Mesothelial cell of epicardium (in vitro differentiated cells): ENCODE measurements around the gene CYSLTR2. TPM values are rescaled to one million over a fixed set of nuclear protein-coding genes. Genes with fewer than 3 reads are reported as not detected.

ENCODE experiments used
- DNase-seq, 2 experiments: peaks; one replicate each; pipeline ENCODE4 v3.0.0; 2021; ENCODE audit warnings: low spot score in 2 of 2; ENCODE audit not compliant: unreplicated experiment in 2 of 2
- H3K27ac Mint-ChIP-seq: 2 replicates; pipeline ENCODE4 v1.8.0; 2021; ENCODE audit warnings: mixed read lengths
- H3K27me3 Mint-ChIP-seq: 2 replicates; pipeline ENCODE4 v1.8.0; 2021; ENCODE audit warnings: low read depth, mixed read lengths
- H3K36me3 Mint-ChIP-seq: 2 replicates; pipeline ENCODE4 v1.8.0; 2021; ENCODE audit warnings: mixed read lengths
- H3K4me1 Mint-ChIP-seq: 2 replicates; pipeline ENCODE4 v1.8.0; 2021; ENCODE audit warnings: mixed read lengths
- H3K4me3 Mint-ChIP-seq: 2 replicates; pipeline ENCODE4 v1.8.0; 2021; ENCODE audit warnings: mild to moderate bottlenecking, moderate library complexity, mixed read lengths
- H3K9me3 Mint-ChIP-seq: 2 replicates; pipeline ENCODE4 v1.8.0; 2021; ENCODE audit warnings: mixed read lengths
- CTCF ChIP-seq: fragments of 200-600 bp; sonication (generic); IDR thresholded peaks from one replicate; pipeline ENCODE4 v1.5.0; 2021; ENCODE audit warnings: antibody characterized with exemption; ENCODE audit not compliant: unreplicated experiment
- total RNA-seq: library from RNA; stranded (reverse); gene quantifications from 3 replicates; pipeline ENCODE4 v1.2.1, GENCODE V29; 2021

The CYSLTR2 gene
- total RNA-seq, 1 donor from 2014 or later: 3.9 TPM

- no peak for DNase-seq
- Mint-ChIP-seq H3K36me3 (no peaks in the 10 kb centered on the region), H3K4me1 (peaks cover 20% of the 10 kb centered on the region), H3K27ac (no peak overlapping the region), H3K27me3 (no peaks in the 10 kb centered on the region), H3K9me3 (no peaks in the 10 kb centered on the region), H3K4me3 (no peak overlapping the region)
- TF ChIP-seq CTCF: no peak
These were observed 8.8 kb upstream of the CYSLTR2 start for GRCh38 chr13:48644951-48645350.

DNA sequence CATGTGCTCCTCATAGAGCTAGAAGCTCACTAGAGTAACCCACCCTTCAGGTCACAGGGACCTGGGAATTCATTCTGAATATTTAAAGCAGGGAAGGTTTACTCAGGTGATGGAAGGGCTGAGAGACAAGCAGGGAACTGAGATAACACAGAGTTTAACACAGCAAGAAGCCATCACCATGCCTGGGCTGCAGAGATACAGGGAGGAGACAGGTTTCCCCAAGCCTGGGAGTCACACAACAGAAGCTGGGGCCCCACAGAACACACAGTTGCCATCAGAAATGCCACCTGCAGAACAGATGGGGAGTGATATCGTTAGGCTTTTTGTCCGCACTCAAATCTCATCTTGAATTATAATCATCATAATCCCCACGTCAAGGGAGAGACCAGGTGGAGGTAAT is 7.9 kb upstream of the CYSLTR2 start:
- Mint-ChIP-seq H3K27me3 (no peaks in the 10 kb centered on the region), H3K27ac (no peak overlapping the region), H3K4me3 (no peak overlapping the region), H3K36me3 (no peaks in the 10 kb centered on the region), H3K9me3 (no peaks in the 10 kb centered on the region), H3K4me1 (peaks cover 28% of the 10 kb centered on the region)
- no peak for DNase-seq
- no peak for TF ChIP-seq CTCF

DNA sequence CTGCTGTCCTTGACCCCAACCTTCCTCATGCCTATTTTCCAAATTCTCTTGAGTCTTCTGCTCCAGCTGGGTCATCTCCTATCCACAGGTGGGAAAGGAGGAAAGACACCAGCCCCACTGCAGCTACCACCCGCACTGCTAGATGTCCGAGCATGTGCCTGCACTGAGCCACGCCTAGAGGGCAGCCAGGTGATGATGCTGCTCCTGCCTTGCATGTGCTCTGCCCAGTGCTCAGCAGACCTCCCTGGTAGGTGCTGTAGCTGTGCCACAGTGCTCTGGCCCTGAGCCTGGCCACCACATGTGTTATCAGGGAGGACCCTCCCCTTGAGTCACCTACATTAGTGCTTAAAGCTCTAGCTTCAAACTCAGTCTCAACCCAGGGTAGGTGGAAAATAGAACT is 6.9 kb upstream of the CYSLTR2 start:
- TF ChIP-seq CTCF: no peak
- H3K4me3 Mint-ChIP-seq: no peak overlapping the region
- no peaks in the 10 kb centered on the region for H3K27me3 Mint-ChIP-seq
- no peaks in the 10 kb centered on the region for H3K9me3 Mint-ChIP-seq
- H3K4me1 Mint-ChIP-seq: peaks cover 25% of the 10 kb centered on the region
- no peak overlapping the region for H3K27ac Mint-ChIP-seq
- no peaks in the 10 kb centered on the region for H3K36me3 Mint-ChIP-seq
- no peak for DNase-seq

DNA sequence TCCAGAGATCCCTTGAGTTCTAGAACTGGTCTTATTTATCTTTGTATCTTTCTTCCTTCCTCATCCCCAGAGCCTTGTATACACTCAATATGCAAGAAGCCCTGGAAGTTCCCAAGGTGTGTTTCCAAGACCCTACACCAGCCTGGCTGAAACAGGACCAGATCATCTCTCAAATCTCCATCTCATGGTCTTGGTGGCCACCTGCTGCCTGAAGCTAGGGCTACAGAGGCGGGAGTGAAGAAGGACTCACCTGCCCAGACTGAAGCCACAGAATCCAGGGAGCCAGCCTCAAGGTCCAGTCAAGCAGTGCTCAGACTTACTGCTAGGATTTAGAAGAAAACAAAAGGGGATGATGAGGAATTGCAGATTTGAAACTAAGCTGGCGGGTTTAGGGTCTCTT is 6.1 kb upstream of the CYSLTR2 start:
- TF ChIP-seq CTCF: no peak
- no peak for DNase-seq
- H3K27ac Mint-ChIP-seq: no peak overlapping the region

GRCh38 chr13:48648446-48648845 is 5.3 kb upstream of the CYSLTR2 start:
- Mint-ChIP-seq H3K36me3 (no peaks in the 10 kb centered on the region), H3K27me3 (no peaks in the 10 kb centered on the region), H3K4me3 (no peak overlapping the region), H3K27ac (no peak overlapping the region), H3K9me3 (no peaks in the 10 kb centered on the region), H3K4me1 (peaks cover 39% of the 10 kb centered on the region)
- DNase-seq: no peak
- TF ChIP-seq CTCF: no peak

More for the DNA sequence above, 6.1 kb upstream of the CYSLTR2 start:
- Mint-ChIP-seq H3K9me3 (no peaks in the 10 kb centered on the region), H3K36me3 (no peaks in the 10 kb centered on the region), H3K4me1 (peaks cover 31% of the 10 kb centered on the region), H3K4me3 (no peak overlapping the region), H3K27me3 (no peaks in the 10 kb centered on the region)

- Mint-ChIP-seq H3K4me1 (peaks cover 59% of the 10 kb centered on the region), H3K36me3 (no peaks in the 10 kb centered on the region), H3K27me3 (no peaks in the 10 kb centered on the region), H3K27ac (peak overlapping the region; percentile 85), H3K9me3 (no peaks in the 10 kb centered on the region), H3K4me3 (peak overlapping the region; percentile 0)
- TF ChIP-seq CTCF: no peak
- DNase-seq: no peak
These were observed 768 bp upstream of the CYSLTR2 start for GRCh38 chr13:48652851-48653471.
